DOHH2 (cell line): ENCODE data around the gene COPS2.

ENCODE experiments used
- H3F3A ChIP-seq: fragments of 200-600 bp; sonication (generic), shearing (Covaris generic); 2 replicates; pipeline ENCODE4 v1.6.0; 2016; ENCODE audit warnings: antibody characterized with exemption, mild to moderate bottlenecking; ENCODE audit not compliant: control insufficient read depth, insufficient read depth
- H3K27ac ChIP-seq: fragments of 200-600 bp; sonication (generic); 2 replicates; pipeline ENCODE4 v1.5.1; 2014; ENCODE audit warnings: low read depth, mild to moderate bottlenecking, low read length, moderate library complexity
- H3K27me3 ChIP-seq: fragments of 200-600 bp; sonication (generic); 2 replicates; pipeline ENCODE4 v1.6.1; 2014; ENCODE audit warnings: mild to moderate bottlenecking, low read length, mixed read lengths; ENCODE audit not compliant: control insufficient read depth
- H3K36me3 ChIP-seq: fragments of 200-600 bp; sonication (generic); 2 replicates; pipeline ENCODE4 v1.6.1; 2014; ENCODE audit warnings: mild to moderate bottlenecking, low read length, moderate library complexity, mixed read lengths; ENCODE audit not compliant: control insufficient read depth
- H3K4me1 ChIP-seq: fragments of 200-600 bp; sonication (generic); 2 replicates; pipeline ENCODE4 v1.6.1; 2014; ENCODE audit warnings: mild to moderate bottlenecking, low read length, mixed read lengths; ENCODE audit not compliant: control insufficient read depth
- H3K4me2 ChIP-seq: fragments of 200-600 bp; sonication (generic); 2 replicates; pipeline ENCODE4 v1.6.0; 2014; ENCODE audit warnings: mild to moderate bottlenecking, low read length, moderate library complexity
- H3K4me3 ChIP-seq: fragments of 200-600 bp; sonication (generic); 2 replicates; pipeline ENCODE4 v1.5.1; 2014; ENCODE audit warnings: mild to moderate bottlenecking, low read length, mixed read lengths
- H3K79me2 ChIP-seq: fragments of 200-600 bp; sonication (generic); 2 replicates; pipeline ENCODE4 v1.6.1; 2014; ENCODE audit warnings: mild to moderate bottlenecking, low read length, mixed read lengths; ENCODE audit not compliant: control insufficient read depth
- H3K9me2 ChIP-seq: fragments of 200-600 bp; sonication (generic); replicated peaks from 2 replicates; pipeline ENCODE4 v1.6.1; 2014; ENCODE audit warnings: mild to moderate bottlenecking, low read length, mixed read lengths; ENCODE audit not compliant: control insufficient read depth
- H3K9me3 ChIP-seq: fragments of 200-600 bp; sonication (generic); 2 replicates; pipeline ENCODE4 v1.6.1; 2014; ENCODE audit warnings: antibody characterized with exemption, low read length, mixed read lengths; ENCODE audit not compliant: control insufficient read depth, insufficient read depth
- H4K20me1 ChIP-seq: fragments of 200-600 bp; sonication (generic); 2 replicates; pipeline ENCODE4 v1.6.0; 2014; ENCODE audit warnings: low read depth, mild to moderate bottlenecking, antibody characterized with exemption, low read length, moderate library complexity; ENCODE audit not compliant: control insufficient read depth, insufficient read depth
- CTCF ChIP-seq: fragments of 200-600 bp; sonication (generic); IDR thresholded peaks from one replicate; pipeline ENCODE4 v1.5.1; 2014; ENCODE audit warnings: antibody characterized with exemption, mild to moderate bottlenecking, low read depth, low read length; ENCODE audit not compliant: poor library complexity, severe bottlenecking
- EZH2phosphoT487 ChIP-seq: fragments of 200-600 bp; sonication (generic); IDR thresholded peaks from 2 replicates; pipeline ENCODE4 v1.6.1; 2017; ENCODE audit warnings: borderline replicate concordance, mild to moderate bottlenecking, antibody characterized with exemption, low read length, moderate library complexity, mixed read lengths

The COPS2 gene

GRCh38 chr15:49094923-49095322 is 60.5 kb downstream of the COPS2 start:
- no peak overlapping the region for H3K4me3 ChIP-seq
- no peaks in the 10 kb centered on the region for H3K36me3 ChIP-seq
- TF ChIP-seq CTCF (no peak), EZH2phosphoT487 (no peak)
- H3F3A ChIP-seq = no peaks in the 10 kb centered on the region
- H3K9me3 ChIP-seq = no peaks in the 10 kb centered on the region
- H3K79me2 ChIP-seq = no peaks in the 10 kb centered on the region
- no peak overlapping the region for H3K4me2 ChIP-seq
- H4K20me1 ChIP-seq = no peaks in the 10 kb centered on the region
- no peak overlapping the region for H3K27ac ChIP-seq
- no peaks in the 10 kb centered on the region for H3K4me1 ChIP-seq
- H3K27me3 ChIP-seq = no peaks in the 10 kb centered on the region
- H3K9me2 ChIP-seq = no peaks in the 10 kb centered on the region

GRCh38 chr15:49093252-49094105 is 61.9 kb downstream of the COPS2 start:
- H4K20me1 ChIP-seq = no peaks in the 10 kb centered on the region
- no peaks in the 10 kb centered on the region for H3K9me3 ChIP-seq
- TF ChIP-seq CTCF (no peak), EZH2phosphoT487 (no peak)
- no peaks in the 10 kb centered on the region for H3K79me2 ChIP-seq
- H3K9me2 ChIP-seq = no peaks in the 10 kb centered on the region
- H3K4me3 ChIP-seq = no peak overlapping the region
- H3F3A ChIP-seq = no peaks in the 10 kb centered on the region
- no peaks in the 10 kb centered on the region for H3K27me3 ChIP-seq
- no peak overlapping the region for H3K4me2 ChIP-seq
- H3K36me3 ChIP-seq = no peaks in the 10 kb centered on the region
- no peak overlapping the region for H3K27ac ChIP-seq
- no peaks in the 10 kb centered on the region for H3K4me1 ChIP-seq

GRCh38 chr15:49088996-49089395 is 66.4 kb downstream of the COPS2 start:
- TF ChIP-seq EZH2phosphoT487 (no peak), CTCF (no peak)
- Histone ChIP-seq H3F3A (no peaks in the 10 kb centered on the region), H3K4me2 (no peak overlapping the region), H3K27me3 (peaks cover 4% of the 10 kb centered on the region; the same call in 1 of the 2 replicates), H3K9me3 (no peaks in the 10 kb centered on the region), H3K4me1 (no peaks in the 10 kb centered on the region), H3K9me2 (no peaks in the 10 kb centered on the region), H3K36me3 (no peaks in the 10 kb centered on the region), H3K79me2 (no peaks in the 10 kb centered on the region), H3K4me3 (no peak overlapping the region), H4K20me1 (no peaks in the 10 kb centered on the region), H3K27ac (no peak overlapping the region)
